ENCODE results near the gene DEF6.

DEF6 gene

DNA sequence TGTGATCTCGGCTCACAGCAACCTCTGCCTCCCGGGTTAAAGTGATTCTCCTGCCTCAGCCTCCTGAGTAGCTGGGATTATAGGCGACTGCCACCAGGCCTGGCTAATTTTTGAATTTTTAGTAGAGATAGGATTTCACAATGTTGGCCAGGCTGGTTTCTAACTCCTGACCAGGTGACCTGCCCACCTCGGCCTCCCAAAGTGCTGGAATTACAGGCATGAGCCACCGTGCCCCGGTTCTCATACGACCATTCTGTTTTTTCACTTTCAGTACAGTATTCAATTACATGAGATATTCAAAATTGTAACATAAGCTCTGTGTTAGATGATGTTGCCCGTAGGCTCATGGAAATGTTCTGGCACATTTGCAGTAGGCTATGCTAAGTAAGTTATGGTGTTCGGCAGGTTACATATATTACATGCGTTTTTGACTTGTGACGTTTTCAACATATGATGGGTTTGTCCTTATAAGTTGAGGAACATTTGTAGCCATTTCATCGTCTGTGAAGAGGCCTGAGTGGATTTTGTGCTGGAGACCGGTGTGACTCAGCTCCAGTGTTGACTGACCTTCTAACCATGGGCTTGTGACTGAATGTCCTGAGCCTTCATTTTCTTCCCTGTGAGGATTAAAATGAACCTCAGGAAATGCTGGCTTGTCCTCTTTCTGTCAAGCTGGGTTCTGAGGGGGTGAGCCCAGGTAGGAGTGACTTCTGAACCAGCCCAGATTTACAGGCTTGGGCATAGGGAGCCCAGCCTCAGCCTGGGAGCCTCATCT, 56.9 kb downstream of the DEF6 start:
- peaks cover 12 to 14% of the 10 kb centered on the region in 2 donors for H3K36me3 ChIP-seq (ENCODE audit: control insufficient read depth in 1 of 2, insufficient read depth in 2 of 2, low read length in 2 of 2)
- no peaks in the 10 kb centered on the region for H3K27me3 ChIP-seq (ENCODE audit: low read depth, low read length)
- no peak overlapping the region for H3K4me3 ChIP-seq (ENCODE audit: low read depth in 1 of 2, low read length in 2 of 2)
- H3K4me1 ChIP-seq (ENCODE audit: control insufficient read depth in 1 of 2, insufficient read depth in 2 of 2, low read length in 2 of 2), result peaks cover 0 to 26% of the 10 kb centered on the region in 2 donors
- H3K9me3 ChIP-seq (ENCODE audit: control insufficient read depth in 1 of 2, low read length in 2 of 2), result no peaks in the 10 kb centered on the region
- H3K27ac ChIP-seq (ENCODE audit: low read length), result no peak overlapping the region

DNA sequence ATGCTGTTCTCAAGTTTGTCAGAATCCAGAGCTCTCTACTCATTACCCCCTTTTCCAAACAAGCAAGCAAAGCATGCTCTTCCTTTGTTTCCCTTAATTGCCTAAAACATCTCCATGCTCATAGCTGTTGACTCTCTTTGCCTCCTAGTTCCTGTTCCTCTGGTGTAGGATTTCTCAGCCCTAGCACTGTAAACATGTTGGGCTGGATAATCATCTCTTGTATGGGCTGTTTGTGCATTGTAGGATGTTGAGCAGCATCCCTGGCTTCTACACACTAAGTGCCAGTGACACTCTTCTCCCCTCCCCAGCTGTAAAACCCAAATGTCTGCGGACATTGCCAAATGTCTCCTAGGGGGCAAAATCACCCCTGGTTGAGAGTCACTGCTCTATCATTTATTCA, 58.8 kb downstream of the DEF6 start:
- peaks cover 12 to 14% of the 10 kb centered on the region in 2 donors for H3K36me3 ChIP-seq (ENCODE audit: control insufficient read depth in 1 of 2, insufficient read depth in 2 of 2, low read length in 2 of 2)
- H3K27ac ChIP-seq (ENCODE audit: low read length), result no peak overlapping the region
- no peak overlapping the region for H3K4me3 ChIP-seq (ENCODE audit: low read depth in 1 of 2, low read length in 2 of 2)
- H3K9me3 ChIP-seq (ENCODE audit: control insufficient read depth in 1 of 2, low read length in 2 of 2), result no peaks in the 10 kb centered on the region
- H3K4me1 ChIP-seq (ENCODE audit: control insufficient read depth in 1 of 2, insufficient read depth in 2 of 2, low read length in 2 of 2), result peaks cover 8 to 40% of the 10 kb centered on the region in 2 donors
- no peaks in the 10 kb centered on the region for H3K27me3 ChIP-seq (ENCODE audit: low read depth, low read length)

DNA sequence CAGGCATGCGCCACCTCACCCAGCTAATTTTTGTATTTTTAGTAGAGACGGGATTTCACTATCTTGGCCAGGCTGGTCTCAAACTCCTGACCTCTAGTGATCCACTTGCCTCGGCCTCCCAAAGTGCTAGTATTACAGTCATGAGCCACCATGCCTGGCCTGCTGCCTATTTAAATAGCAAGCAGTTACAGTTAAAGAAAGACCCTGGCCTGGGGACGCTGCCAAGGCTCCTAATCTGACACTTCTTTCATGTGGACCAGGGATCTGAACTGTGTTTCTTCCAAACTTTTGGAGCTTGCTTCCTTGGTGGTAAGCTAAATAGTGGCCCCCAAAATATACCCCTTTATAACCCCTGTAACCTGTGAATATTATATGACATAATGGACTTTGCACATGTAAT, 60.1 kb downstream of the DEF6 start:
- Histone ChIP-seq H3K9me3 (ENCODE audit: control insufficient read depth in 1 of 2, low read length in 2 of 2) (no peaks in the 10 kb centered on the region), H3K4me3 (ENCODE audit: low read depth in 1 of 2, low read length in 2 of 2) (no peak overlapping the region), H3K27me3 (ENCODE audit: low read depth, low read length) (no peaks in the 10 kb centered on the region), H3K36me3 (ENCODE audit: control insufficient read depth in 1 of 2, insufficient read depth in 2 of 2, low read length in 2 of 2) (peaks cover 11 to 12% of the 10 kb centered on the region in 2 donors), H3K27ac (ENCODE audit: low read length) (no peak overlapping the region), H3K4me1 (ENCODE audit: control insufficient read depth in 1 of 2, insufficient read depth in 2 of 2, low read length in 2 of 2) (peaks cover 8 to 40% of the 10 kb centered on the region in 2 donors)

DNA sequence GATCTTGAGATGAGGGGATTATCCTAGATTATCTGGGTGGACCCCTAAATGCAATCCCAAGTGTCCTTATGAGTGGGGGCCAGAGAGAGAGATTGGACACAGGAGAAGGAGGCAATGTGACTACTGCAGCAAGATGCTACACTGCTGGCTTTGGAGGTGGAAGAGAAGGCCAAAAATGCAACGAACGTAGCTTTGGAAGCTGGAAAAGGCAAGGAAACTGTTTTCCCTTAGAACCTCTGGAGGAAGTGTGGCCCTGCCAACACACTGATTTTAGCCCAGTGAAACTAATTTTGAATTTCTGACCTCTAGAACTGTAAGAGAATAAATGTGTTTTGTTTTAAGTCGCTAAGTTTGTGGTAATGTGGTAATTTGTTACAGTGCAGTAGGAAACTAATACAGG, 60.5 kb downstream of the DEF6 start:
- no peak overlapping the region for H3K4me3 ChIP-seq (ENCODE audit: low read depth in 1 of 2, low read length in 2 of 2)
- H3K27me3 ChIP-seq (ENCODE audit: low read depth, low read length), result no peaks in the 10 kb centered on the region
- no peak overlapping the region for H3K27ac ChIP-seq (ENCODE audit: low read length)
- peaks cover 8 to 40% of the 10 kb centered on the region in 2 donors for H3K4me1 ChIP-seq (ENCODE audit: control insufficient read depth in 1 of 2, insufficient read depth in 2 of 2, low read length in 2 of 2)
- H3K36me3 ChIP-seq (ENCODE audit: control insufficient read depth in 1 of 2, insufficient read depth in 2 of 2, low read length in 2 of 2), result peaks cover 7 to 12% of the 10 kb centered on the region in 2 donors
- H3K9me3 ChIP-seq (ENCODE audit: control insufficient read depth in 1 of 2, low read length in 2 of 2), result no peaks in the 10 kb centered on the region

DNA sequence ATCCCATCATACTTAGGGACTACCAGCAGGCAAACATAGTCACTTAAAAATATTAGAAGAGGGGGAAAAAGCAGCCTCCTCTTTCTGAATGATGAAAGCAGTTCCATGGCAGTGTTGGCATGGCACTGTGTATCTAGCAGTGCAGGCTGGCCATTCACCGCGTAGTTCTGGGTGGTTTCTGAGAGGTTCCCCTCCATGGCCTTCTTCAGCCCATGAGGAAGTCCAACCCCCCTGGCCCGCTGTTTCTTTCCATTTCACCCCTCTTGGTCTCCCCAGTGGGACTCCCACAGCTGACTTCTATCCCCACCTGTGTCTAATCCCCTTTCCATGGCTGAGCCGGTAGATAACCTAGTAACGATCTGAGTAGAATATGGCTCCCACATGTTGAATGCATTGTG, 61.7 kb downstream of the DEF6 start:
- Histone ChIP-seq H3K9me3 (ENCODE audit: control insufficient read depth in 1 of 2, low read length in 2 of 2) (no peaks in the 10 kb centered on the region), H3K27ac (ENCODE audit: low read length) (no peak overlapping the region), H3K27me3 (ENCODE audit: low read depth, low read length) (no peaks in the 10 kb centered on the region), H3K4me3 (ENCODE audit: low read depth in 1 of 2, low read length in 2 of 2) (no peak overlapping the region), H3K4me1 (ENCODE audit: control insufficient read depth in 1 of 2, insufficient read depth in 2 of 2, low read length in 2 of 2) (peaks cover 8 to 40% of the 10 kb centered on the region in 2 donors), H3K36me3 (ENCODE audit: control insufficient read depth in 1 of 2, insufficient read depth in 2 of 2, low read length in 2 of 2) (peaks cover 4 to 12% of the 10 kb centered on the region in 2 donors)

DNA sequence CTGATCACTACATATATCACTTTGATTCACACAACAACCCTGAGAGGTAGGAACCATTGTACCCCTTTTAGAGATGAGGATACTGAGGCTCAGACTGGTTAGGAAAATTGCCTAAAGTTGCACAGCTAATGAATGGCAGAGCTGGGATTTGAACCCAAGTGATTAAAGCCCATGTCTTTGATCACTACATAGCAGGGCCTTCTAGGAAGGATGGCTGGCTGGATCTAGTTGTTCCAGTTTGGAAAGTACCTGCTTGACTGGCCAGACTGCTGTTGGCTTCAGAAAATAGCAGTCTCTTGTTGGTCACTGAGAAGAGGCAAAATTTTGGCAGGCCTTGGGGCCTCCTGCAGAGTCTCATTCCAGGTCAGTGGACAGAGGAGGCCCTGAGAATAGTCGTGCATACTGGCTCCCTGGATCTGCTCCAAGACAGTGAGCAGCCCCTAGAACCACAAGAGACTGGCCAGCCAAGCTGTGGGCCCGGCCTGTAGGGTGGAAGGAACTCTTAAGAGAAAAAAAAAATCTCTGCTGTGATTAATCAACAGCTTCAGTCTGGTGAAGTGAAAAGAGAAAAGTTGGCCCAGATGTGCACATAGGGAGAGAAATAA, 62.2 kb downstream of the DEF6 start:
- Histone ChIP-seq H3K27ac (ENCODE audit: low read length) (no peak overlapping the region), H3K27me3 (ENCODE audit: low read depth, low read length) (no peaks in the 10 kb centered on the region), H3K4me1 (ENCODE audit: control insufficient read depth in 1 of 2, insufficient read depth in 2 of 2, low read length in 2 of 2) (peaks cover 8 to 40% of the 10 kb centered on the region in 2 donors), H3K9me3 (ENCODE audit: control insufficient read depth in 1 of 2, low read length in 2 of 2) (no peaks in the 10 kb centered on the region), H3K4me3 (ENCODE audit: low read depth in 1 of 2, low read length in 2 of 2) (no peak overlapping the region), H3K36me3 (ENCODE audit: control insufficient read depth in 1 of 2, insufficient read depth in 2 of 2, low read length in 2 of 2) (peaks cover 4 to 8% of the 10 kb centered on the region in 2 donors)

DNA sequence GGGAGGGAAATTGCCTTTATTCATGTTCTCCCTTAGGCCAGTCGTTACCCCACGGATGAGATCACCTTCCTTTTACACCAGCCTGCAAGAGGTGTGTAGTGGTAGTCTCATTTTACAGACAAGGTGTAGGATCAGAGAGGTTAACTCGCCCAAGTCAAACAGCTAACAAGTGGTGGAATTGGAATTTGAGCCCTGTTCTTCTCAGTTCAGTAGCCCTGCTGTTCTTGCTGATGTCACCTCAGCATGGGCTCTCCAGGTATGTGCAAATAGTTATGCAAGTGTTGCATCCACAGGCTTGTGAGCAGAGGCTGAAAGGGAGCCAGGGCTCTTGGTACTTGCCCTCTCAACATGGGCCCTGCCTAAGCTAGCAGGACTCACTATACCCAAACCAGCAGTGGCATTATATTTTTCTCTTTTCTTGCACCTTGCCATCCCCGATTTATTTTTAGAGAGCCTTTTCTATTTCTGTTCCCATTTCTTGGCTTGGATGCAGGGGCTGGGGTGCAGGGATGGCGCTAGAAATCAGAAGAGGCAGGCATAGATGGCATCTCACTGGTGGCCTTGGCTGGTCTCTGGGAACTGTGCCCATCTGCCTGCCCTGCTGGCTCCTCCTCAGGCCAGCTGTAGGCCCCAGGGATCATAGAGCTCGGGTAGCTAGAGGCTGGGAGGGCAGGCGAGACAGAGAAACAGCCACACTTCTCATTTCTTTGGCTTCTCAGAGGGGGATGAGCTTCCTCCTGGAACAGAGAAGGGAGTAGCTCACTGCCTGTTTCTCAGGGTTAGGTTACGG, 62.9 kb downstream of the DEF6 start:
- H3K4me3 ChIP-seq (ENCODE audit: low read depth in 1 of 2, low read length in 2 of 2), result no peak overlapping the region
- no peak overlapping the region for H3K27ac ChIP-seq (ENCODE audit: low read length)
- H3K9me3 ChIP-seq (ENCODE audit: control insufficient read depth in 1 of 2, low read length in 2 of 2), result no peaks in the 10 kb centered on the region
- H3K27me3 ChIP-seq (ENCODE audit: low read depth, low read length), result no peaks in the 10 kb centered on the region
- H3K4me1 ChIP-seq (ENCODE audit: control insufficient read depth in 1 of 2, insufficient read depth in 2 of 2, low read length in 2 of 2), result peaks cover 8 to 40% of the 10 kb centered on the region in 2 donors
- H3K36me3 ChIP-seq (ENCODE audit: control insufficient read depth in 1 of 2, insufficient read depth in 2 of 2, low read length in 2 of 2), result peaks cover 4 to 8% of the 10 kb centered on the region in 2 donors

DNA sequence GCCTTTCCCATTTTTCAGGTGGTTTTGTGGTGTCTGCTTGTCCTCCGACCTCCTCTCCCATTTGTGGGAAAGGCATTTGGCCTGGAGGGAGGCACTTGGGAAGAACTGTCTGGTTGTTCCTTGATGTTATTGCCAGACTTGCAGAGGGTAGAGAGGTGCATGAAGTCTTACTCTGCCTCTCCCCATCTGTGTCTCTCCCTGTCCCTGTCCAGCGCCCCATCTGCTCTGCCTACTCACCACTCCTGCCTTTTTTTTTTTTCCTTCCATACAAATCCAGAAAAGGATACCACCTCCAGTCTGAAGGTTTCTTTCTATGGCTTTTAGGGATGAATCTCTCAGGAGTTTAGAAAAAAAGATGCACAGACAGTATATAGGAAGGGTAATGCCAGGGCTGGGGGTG, 64.6 kb downstream of the DEF6 start:
- H3K27ac ChIP-seq (ENCODE audit: low read length), result no peak overlapping the region
- no peak overlapping the region for H3K4me3 ChIP-seq (ENCODE audit: low read depth in 1 of 2, low read length in 2 of 2)
- no peaks in the 10 kb centered on the region for H3K9me3 ChIP-seq (ENCODE audit: control insufficient read depth in 1 of 2, low read length in 2 of 2)
- peaks cover 8 to 31% of the 10 kb centered on the region in 2 donors for H3K4me1 ChIP-seq (ENCODE audit: control insufficient read depth in 1 of 2, insufficient read depth in 2 of 2, low read length in 2 of 2)
- no peaks in the 10 kb centered on the region for H3K36me3 ChIP-seq (ENCODE audit: control insufficient read depth in 1 of 2, insufficient read depth in 2 of 2, low read length in 2 of 2)
- no peaks in the 10 kb centered on the region for H3K27me3 ChIP-seq (ENCODE audit: low read depth, low read length)

DNA sequence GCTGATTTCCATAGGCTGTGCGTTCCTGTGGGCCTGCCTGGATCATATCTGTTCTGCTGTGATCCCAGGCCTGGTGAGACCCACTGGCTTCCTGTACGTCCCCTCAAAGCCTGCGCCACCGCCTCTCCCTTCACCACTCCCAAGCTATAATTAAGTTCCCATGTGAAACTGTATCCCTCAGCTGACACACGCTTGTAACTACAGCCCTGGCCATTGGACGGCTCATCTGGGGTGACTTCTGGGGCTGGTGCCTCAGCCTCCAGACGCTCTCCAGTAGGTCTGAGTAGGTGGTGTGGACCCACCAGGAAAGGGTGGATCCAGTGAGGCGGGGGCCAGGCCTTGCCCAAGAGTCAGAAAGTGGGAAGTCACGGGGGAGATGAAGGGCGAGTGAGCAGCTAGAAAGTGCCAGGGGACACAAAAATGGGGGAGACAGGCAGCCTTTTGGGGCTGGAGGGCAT, 65.7 kb downstream of the DEF6 start:
- no peaks in the 10 kb centered on the region for H3K36me3 ChIP-seq (ENCODE audit: control insufficient read depth in 1 of 2, insufficient read depth in 2 of 2, low read length in 2 of 2)
- H3K9me3 ChIP-seq (ENCODE audit: control insufficient read depth in 1 of 2, low read length in 2 of 2), result no peaks in the 10 kb centered on the region
- H3K27me3 ChIP-seq (ENCODE audit: low read depth, low read length), result no peaks in the 10 kb centered on the region
- H3K27ac ChIP-seq (ENCODE audit: low read length), result no peak overlapping the region
- H3K4me3 ChIP-seq (ENCODE audit: low read depth in 1 of 2, low read length in 2 of 2), result no peak overlapping the region
- peaks cover 12 to 23% of the 10 kb centered on the region in 2 donors for H3K4me1 ChIP-seq (ENCODE audit: control insufficient read depth in 1 of 2, insufficient read depth in 2 of 2, low read length in 2 of 2)

DNA sequence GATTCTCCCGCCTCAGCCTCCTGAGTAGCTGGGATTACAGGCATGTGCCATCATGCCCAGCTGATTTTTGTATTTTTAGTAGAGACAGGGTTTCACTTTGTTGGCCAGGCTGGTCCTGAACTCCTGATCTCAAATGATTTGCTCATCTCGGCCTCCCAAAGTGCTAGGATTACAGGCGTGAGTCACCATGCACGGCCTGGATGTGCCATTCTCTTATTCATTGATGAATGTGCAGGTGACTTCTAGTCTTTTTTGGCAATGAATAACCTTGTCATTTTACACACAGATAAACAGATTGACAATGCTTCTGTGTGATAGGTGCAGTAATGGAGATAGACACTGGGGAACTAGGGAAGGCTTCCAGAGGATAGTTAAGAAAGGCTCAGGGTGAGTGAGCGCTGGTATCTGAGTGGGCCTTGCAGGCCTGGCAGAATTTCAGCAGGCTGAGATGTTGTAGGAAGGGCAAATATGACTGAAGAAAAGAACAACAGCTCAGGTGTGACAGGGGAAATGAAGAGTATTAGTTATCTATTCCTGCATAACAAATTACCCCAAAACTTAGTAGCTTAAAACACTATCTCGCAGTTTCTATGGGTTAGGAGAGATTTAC, 68.1 kb downstream of the DEF6 start:
- Histone ChIP-seq H3K9me3 (ENCODE audit: control insufficient read depth in 1 of 2, low read length in 2 of 2) (no peaks in the 10 kb centered on the region), H3K27me3 (ENCODE audit: low read depth, low read length) (no peaks in the 10 kb centered on the region), H3K27ac (ENCODE audit: low read length) (no peak overlapping the region), H3K36me3 (ENCODE audit: control insufficient read depth in 1 of 2, insufficient read depth in 2 of 2, low read length in 2 of 2) (no peaks in the 10 kb centered on the region), H3K4me3 (ENCODE audit: low read depth in 1 of 2, low read length in 2 of 2) (no peak overlapping the region), H3K4me1 (ENCODE audit: control insufficient read depth in 1 of 2, insufficient read depth in 2 of 2, low read length in 2 of 2) (peaks cover 3 to 16% of the 10 kb centered on the region in 2 donors)

DNA sequence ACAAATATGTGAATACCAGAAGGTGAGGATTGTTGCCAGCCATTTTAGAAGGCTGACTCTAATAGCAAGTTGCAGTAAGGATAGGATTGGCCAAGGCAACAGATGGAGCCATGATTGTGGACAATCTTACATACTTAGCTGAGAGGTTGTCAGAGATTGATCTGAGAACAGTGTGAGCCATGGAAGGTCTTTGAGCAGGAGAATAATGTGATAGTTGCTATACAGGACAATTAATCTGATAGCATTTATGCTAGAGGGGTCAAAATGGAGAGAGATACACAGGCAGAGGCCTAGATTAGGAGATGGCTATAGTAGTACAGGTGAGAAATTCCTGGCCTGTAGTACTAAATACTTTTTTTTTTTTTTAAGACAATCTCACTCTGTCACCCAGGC, 68.6 kb downstream of the DEF6 start:
- Histone ChIP-seq H3K27me3 (ENCODE audit: low read depth, low read length) (no peaks in the 10 kb centered on the region), H3K4me3 (ENCODE audit: low read depth in 1 of 2, low read length in 2 of 2) (no peak overlapping the region), H3K36me3 (ENCODE audit: control insufficient read depth in 1 of 2, insufficient read depth in 2 of 2, low read length in 2 of 2) (no peaks in the 10 kb centered on the region), H3K9me3 (ENCODE audit: control insufficient read depth in 1 of 2, low read length in 2 of 2) (no peaks in the 10 kb centered on the region), H3K27ac (ENCODE audit: low read length) (no peak overlapping the region), H3K4me1 (ENCODE audit: control insufficient read depth in 1 of 2, insufficient read depth in 2 of 2, low read length in 2 of 2) (peaks cover 0 to 16% of the 10 kb centered on the region in 2 donors)

All from muscle layer of duodenum (tissue), 2 donors.